Left kidney (tissue), 8 donors: ENCODE data around the gene SMOC2. TPM values are rescaled to one million over a fixed set of nuclear protein-coding genes. Genes with fewer than 3 reads are reported as not detected.

Source experiments
- DNase-seq: peaks from one replicate; pipeline ENCODE4 v3.0.0-alpha.2; 2013
- long read RNA-seq, 8 donors: transcript quantifications; one replicate each; lab custom pipeline, GENCODE V29; 2026
- polyA plus RNA-seq: library from polyadenylated mRNA; unstranded; fragments of 120-200 nt; gene quantifications from one replicate; pipeline ENCODE4 v1.2.1, GENCODE V29; 2013; ENCODE audit not compliant: insufficient read length

SMOC2 gene
- polyA plus RNA-seq = 20.5 TPM
- long read RNA-seq, donor 1, partial matches to known transcripts = 7 of 11 reads
- long read RNA-seq, donor 1, other reads (novel, unspliced or antisense) = 0 of 11 reads
- long read RNA-seq, donor 2, partial matches to known transcripts = 0 of 5 reads
- long read RNA-seq, donor 2, other reads (novel, unspliced or antisense) = 0 of 5 reads
- long read RNA-seq, donor 3, partial matches to known transcripts = 0 of 3 reads
- long read RNA-seq, donor 3, other reads (novel, unspliced or antisense) = 0 of 3 reads
- long read RNA-seq, donor 4 = 0 reads
- long read RNA-seq, donor 5, partial matches to known transcripts = 0 of 1 reads
- long read RNA-seq, donor 5, other reads (novel, unspliced or antisense) = 0 of 1 reads
- long read RNA-seq, donor 6, partial matches to known transcripts = 0 of 2 reads
- long read RNA-seq, donor 6, other reads (novel, unspliced or antisense) = 0 of 2 reads
- long read RNA-seq, donor 7, partial matches to known transcripts = 0 of 4 reads
- long read RNA-seq, donor 7, other reads (novel, unspliced or antisense) = 0 of 4 reads
- long read RNA-seq, donor 8, partial matches to known transcripts = 0 of 2 reads
- long read RNA-seq, donor 8, other reads (novel, unspliced or antisense) = 0 of 2 reads

DNA sequence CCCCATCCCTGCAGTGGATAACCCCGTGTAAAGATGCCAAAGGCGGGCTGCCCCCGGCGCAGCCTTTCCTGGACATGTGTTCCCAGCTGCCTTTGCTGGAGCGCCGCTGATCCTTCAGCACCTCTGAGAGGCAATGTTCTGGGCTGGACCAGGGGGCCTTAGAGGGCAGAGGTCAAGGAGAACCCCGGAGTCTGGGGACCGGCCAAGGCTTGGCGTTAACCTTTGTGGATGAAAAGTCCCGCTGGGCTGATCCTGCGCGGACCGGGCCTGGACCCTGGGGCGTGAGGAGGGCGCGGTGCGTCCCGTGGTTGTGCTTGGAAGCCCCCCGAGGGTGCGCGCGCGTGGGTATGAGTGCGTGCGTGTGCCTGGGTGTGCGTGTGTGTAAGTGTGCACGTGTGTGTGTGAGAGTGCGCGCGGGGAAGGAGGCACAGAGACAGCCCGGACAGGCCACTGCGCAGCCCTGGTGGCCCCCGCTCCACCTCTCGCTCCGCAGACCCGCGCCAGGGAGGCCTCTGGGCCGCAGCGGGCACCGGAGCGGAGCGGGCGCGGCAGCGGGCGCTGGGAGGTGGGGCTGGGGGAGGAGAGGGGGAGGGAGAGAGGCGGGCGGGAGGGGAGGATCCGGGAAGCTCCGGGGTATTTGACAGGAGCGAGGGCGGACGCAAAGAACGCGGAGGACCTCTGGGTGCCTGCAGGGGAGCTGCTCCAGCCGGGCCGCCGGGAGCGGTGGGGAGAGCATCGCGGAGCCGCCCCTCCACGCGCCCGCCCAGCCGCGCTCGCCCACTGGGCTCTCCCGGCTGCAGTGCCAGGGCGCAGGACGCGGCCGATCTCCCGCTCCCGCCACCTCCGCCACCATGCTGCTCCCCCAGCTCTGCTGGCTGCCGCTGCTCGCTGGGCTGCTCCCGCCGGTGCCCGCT, at the start of gene SMOC2:
Gene SMOC2, plus strand, starts transcription at position 665 of the 914 bp plus-strand sequence. Its CDS starts 187 bp downstream, at position 852.
- no peak for DNase-seq

DNA sequence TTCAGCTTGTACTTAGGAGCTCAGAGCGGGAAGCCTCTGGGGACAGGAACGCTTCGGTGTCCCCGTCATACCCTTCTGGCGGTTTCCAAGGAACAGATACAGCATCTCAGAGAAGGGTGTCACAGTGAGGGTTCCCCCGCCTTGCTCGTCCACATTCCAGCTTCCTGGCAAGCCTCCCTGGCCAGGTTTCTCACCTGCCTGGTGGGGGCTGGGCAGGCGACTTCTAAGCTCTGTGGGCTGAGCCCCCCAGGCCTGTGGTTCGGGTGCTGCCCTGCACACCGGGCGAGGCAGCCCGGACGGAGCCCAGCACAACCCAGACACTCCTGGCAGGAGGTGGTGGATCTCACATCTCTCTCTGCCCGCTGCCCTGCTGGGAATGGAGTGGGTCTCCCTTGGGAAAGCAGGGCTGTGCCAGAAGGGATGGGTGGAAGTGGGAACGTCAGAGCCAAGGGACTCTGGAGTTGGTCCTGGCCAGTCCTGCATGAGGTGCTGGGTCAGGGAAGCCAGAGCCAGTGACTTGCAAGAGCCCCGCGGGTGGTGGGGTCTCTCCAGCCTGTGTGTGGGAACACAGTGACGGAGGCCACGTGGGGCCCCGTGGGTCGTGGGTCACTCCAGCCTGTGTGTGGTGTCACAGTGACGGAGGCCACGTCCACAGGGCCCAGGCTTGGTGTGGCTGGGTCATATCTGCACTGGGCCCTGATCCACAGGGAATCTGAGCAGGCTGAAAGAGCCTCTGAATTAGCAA, 47.7 kb upstream of the SMOC2 start:
- DNase-seq = no peak

- DNase-seq = no peak
These were observed 46.4 kb upstream of the SMOC2 start for GRCh38 chr6:168394606-168395005.

GRCh38 chr6:168395983-168396382, 45.0 kb upstream of the SMOC2 start:
- no peak for DNase-seq

DNA sequence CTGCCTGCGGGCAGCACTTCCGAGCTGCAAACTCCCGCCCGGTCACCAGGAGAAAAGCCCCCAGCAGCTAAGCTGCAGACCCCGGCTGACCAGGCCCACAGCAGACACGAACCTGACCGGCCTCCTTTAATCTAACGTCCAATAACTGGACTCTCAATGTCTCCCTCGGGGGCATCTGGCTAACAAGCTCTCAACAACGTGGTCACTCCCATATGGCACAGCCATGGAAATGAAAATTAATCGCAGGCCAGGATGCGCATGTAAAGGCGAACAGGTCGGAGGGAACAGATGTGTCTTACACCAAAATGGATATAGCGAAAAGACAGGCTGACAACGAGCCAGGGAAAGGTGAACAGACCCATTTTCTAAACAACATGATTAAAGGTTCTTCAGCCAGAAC, 44.4 kb upstream of the SMOC2 start:
- no peak for DNase-seq

DNA sequence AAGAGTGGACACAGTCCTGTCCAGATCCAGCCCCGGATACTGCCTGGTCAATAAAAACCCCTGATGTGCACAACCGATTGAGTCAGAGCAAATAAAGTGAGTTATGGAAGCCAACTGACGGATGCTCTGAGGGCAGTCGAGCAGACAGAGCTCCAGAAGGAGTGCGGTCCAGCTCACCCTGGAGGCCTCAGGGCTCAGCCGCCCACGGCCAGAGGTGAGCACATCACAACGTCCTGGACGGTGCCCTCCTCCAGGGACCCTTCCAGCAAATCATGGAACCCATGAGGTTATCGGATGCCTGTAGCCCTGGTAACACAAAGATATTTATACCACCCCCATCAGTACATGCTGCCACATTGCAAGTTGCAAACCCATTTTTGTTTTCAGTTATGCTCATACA, 44.0 kb upstream of the SMOC2 start:
- DNase-seq = no peak

- no peak for DNase-seq
These were observed 40.9 kb upstream of the SMOC2 start for GRCh38 chr6:168400037-168400436.

GRCh38 chr6:168403370-168404005, 37.5 kb upstream of the SMOC2 start:
- no peak for DNase-seq

DNA sequence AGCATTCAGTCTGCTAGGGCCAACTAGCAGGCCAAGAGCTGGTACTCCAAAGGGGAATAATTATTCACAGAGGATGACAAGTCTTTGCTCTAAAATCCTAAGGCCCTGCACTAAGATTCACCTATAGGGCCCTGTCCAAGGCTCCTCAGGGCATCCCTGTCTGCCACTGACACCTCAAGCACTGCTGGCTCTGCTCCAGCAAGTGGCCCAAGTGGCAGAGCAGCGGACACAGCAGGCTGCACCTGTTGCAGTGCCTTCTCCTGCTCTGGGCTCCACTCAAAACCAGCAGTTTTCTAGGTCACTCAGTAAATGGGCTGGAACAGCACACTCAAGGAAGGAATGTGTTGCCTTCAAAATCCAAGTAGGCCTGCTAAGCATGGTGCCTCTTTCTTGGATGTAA, 36.4 kb upstream of the SMOC2 start:
- DNase-seq = no peak

DNA sequence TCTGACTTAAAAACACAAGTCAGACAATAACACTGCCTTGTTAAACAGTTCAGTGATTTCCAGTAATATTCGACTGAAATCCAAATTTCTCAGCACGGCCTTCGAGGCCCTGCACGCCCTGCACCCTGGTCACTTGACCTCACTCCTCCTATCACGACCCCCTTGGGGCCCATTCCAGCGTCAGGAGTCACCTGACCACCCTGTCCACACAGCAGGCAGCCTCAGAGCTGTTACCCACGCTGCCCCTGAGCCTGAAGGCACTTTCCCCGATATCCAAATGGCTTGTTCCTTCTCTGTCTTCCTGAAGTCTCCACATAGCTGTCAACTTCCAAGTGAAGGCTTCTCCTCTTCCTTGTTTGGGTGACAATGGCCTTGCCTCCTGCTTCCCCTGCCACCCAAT, 33.1 kb upstream of the SMOC2 start:
- no peak for DNase-seq

- DNase-seq = no peak
These were observed 32.4 kb upstream of the SMOC2 start for GRCh38 chr6:168408504-168409136.

GRCh38 chr6:168410035-168410434, 30.9 kb upstream of the SMOC2 start:
- no peak for DNase-seq

- no peak for DNase-seq
These were observed 30.4 kb upstream of the SMOC2 start for GRCh38 chr6:168410554-168411011.

GRCh38 chr6:168411130-168411529, 29.9 kb upstream of the SMOC2 start:
- no peak for DNase-seq

DNA sequence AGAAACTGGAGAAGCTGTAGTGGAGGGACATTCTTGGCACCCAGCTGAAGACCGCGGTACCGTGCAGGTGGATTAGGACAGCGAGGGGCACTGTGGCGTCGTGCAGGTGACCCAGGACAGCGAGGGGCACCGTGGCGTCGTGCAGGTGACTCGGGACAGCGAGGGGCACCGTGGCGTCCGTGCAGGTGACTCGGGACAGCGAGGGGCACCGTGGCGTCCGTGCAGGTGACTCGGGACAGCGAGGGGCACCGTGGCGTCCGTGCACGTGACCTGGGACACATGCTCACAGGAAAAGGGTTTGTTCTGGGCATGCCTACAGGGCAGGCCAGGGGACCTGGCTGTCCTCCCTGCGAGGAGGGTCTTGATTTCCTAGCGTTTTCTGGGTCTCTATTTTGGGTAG, 29.2 kb upstream of the SMOC2 start:
- DNase-seq = no peak

- no peak for DNase-seq
These were observed 28.5 kb upstream of the SMOC2 start for GRCh38 chr6:168412456-168412855.

DNA sequence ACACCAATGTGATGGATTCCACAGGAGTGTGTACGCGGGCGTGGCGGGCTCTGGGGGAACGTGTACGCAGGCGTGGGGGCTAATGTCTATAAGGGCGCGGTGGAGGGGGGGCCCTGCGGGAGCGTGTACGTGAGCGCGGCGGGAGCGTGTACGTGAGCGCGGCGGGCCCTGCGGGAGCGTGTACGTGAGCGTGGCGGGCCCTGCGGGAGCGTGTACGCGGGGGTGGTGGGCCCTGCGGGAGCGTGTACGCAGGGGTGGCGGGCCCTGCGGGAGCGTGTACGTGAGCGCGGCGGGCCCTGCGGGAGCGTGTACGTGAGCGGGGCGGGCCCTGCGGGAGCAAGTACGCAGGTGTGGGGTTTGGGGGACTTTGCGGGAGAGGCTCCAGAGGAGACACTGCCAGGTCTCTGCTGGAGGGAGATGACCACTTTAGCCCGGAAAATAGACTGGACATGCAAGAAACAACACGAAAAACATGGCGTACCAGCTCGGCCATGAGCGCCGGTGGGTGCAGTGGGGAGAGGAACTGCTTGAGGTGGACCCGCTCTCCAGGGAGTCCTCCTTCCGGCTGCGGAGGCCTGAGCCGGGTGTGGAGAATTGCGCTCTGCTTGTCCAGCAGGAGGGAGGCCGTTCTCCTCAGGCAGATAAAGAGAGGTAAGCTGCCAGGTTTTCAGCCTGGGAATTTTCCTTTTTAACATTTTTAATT, 27.8 kb upstream of the SMOC2 start:
- no peak for DNase-seq

DNA sequence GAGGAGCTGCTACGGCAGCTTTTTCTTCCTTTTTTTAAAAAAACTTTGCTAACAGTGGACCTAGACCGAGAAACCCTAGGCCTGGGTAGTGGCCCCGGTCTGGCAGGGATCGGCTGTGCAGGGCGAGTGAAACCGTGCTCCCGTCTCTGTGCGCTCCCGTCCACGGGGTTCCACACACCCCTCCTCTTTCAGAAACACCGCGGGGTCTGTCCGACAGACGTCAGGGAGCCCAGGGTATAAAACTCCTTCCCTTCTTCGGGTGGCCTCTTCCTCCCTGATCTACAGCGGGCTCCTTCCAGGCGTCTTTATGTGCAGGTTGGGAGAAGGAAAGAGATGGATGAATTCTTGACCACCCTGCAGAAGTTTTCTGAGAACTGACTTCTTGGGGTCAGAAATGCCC, 27.1 kb upstream of the SMOC2 start:
- DNase-seq = no peak

DNA sequence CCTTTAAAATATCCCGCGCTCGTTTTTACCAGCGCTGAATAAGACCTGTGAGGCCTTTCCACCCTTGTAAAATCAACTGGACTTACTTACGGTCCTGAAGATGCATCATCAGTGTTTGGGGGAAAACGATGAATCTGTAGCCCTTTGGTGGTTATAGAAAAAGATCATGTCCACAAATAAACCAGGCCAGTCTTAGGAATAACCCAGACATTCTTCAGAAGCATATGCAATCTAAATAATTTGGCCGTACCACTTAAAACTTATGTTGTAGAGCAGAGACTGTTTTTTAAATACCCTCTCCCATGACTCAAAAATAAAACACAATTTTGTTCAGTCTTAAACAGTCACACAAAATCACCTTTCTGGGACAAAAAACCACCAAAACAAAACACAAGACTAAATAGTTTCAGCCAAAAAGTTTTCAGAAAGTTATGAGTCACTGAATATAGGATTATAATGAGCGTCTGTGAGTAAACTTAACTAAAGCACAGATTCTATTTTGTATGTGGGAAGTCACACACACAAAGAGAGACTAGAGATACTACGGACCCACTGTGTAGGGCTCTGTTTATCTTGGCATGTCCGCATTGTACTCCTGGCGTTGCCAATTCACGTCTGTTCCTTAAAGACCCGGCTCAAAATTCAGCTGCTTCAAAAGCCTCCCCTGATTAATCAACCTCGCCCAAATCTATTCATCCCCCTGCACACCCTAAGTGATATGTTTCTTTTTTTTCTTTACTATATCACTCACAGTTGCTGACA, 26.5 kb upstream of the SMOC2 start:
- DNase-seq = no peak
